ENCODE data around the gene KRT6B. TPM values are rescaled to one million over a fixed set of nuclear protein-coding genes. Genes with fewer than 3 reads are reported as not detected.

KRT6B gene
- total and polyA plus RNA-seq, 2 of the 8 experiments (the other 6 are each of a cell fraction or from before 2014, with no cell fraction given), result not detected

DNA sequence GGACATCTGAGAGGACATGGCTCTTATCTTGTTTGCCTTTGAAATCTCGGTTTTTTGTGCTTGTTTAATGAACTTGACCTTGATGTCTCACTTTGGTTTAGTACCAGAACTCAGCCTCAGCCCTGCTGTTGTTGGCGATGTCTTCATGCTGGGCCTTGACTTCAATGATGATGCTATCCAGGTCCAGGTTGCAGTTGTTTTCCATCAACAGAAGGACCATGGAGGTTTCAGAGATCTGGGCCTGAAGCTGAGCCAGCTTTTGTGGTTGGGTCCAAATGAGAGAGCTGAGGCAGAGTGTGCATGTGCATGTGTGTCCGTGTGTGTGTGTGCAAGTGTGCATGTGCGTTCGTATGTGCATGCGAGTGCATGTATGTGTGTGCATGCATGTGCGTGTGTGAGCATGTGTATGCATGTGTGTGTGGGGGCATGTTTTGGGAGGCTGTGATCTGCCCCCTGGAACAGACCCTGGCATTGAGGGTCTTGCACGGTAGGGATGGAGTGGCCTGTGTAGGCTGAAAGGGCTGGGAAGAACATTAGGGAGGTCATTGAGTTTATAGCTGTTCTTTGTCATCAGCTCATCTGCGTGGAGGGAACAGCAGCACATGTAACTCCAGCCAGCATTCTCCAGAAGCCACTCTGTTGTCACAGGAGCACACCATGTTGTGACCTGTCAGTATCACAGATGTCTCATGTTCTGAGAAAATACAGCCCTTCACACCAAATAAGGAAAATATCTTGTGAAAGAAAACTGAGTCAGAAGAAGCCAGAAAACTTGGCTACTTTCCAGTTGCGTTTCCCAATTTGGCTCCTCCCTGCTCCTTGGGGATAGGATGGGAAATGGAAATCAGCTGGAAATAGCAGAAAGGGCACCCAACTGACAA, 35.8 kb downstream of the KRT6B start (continued):
- TF ChIP-seq, protein P1, sequence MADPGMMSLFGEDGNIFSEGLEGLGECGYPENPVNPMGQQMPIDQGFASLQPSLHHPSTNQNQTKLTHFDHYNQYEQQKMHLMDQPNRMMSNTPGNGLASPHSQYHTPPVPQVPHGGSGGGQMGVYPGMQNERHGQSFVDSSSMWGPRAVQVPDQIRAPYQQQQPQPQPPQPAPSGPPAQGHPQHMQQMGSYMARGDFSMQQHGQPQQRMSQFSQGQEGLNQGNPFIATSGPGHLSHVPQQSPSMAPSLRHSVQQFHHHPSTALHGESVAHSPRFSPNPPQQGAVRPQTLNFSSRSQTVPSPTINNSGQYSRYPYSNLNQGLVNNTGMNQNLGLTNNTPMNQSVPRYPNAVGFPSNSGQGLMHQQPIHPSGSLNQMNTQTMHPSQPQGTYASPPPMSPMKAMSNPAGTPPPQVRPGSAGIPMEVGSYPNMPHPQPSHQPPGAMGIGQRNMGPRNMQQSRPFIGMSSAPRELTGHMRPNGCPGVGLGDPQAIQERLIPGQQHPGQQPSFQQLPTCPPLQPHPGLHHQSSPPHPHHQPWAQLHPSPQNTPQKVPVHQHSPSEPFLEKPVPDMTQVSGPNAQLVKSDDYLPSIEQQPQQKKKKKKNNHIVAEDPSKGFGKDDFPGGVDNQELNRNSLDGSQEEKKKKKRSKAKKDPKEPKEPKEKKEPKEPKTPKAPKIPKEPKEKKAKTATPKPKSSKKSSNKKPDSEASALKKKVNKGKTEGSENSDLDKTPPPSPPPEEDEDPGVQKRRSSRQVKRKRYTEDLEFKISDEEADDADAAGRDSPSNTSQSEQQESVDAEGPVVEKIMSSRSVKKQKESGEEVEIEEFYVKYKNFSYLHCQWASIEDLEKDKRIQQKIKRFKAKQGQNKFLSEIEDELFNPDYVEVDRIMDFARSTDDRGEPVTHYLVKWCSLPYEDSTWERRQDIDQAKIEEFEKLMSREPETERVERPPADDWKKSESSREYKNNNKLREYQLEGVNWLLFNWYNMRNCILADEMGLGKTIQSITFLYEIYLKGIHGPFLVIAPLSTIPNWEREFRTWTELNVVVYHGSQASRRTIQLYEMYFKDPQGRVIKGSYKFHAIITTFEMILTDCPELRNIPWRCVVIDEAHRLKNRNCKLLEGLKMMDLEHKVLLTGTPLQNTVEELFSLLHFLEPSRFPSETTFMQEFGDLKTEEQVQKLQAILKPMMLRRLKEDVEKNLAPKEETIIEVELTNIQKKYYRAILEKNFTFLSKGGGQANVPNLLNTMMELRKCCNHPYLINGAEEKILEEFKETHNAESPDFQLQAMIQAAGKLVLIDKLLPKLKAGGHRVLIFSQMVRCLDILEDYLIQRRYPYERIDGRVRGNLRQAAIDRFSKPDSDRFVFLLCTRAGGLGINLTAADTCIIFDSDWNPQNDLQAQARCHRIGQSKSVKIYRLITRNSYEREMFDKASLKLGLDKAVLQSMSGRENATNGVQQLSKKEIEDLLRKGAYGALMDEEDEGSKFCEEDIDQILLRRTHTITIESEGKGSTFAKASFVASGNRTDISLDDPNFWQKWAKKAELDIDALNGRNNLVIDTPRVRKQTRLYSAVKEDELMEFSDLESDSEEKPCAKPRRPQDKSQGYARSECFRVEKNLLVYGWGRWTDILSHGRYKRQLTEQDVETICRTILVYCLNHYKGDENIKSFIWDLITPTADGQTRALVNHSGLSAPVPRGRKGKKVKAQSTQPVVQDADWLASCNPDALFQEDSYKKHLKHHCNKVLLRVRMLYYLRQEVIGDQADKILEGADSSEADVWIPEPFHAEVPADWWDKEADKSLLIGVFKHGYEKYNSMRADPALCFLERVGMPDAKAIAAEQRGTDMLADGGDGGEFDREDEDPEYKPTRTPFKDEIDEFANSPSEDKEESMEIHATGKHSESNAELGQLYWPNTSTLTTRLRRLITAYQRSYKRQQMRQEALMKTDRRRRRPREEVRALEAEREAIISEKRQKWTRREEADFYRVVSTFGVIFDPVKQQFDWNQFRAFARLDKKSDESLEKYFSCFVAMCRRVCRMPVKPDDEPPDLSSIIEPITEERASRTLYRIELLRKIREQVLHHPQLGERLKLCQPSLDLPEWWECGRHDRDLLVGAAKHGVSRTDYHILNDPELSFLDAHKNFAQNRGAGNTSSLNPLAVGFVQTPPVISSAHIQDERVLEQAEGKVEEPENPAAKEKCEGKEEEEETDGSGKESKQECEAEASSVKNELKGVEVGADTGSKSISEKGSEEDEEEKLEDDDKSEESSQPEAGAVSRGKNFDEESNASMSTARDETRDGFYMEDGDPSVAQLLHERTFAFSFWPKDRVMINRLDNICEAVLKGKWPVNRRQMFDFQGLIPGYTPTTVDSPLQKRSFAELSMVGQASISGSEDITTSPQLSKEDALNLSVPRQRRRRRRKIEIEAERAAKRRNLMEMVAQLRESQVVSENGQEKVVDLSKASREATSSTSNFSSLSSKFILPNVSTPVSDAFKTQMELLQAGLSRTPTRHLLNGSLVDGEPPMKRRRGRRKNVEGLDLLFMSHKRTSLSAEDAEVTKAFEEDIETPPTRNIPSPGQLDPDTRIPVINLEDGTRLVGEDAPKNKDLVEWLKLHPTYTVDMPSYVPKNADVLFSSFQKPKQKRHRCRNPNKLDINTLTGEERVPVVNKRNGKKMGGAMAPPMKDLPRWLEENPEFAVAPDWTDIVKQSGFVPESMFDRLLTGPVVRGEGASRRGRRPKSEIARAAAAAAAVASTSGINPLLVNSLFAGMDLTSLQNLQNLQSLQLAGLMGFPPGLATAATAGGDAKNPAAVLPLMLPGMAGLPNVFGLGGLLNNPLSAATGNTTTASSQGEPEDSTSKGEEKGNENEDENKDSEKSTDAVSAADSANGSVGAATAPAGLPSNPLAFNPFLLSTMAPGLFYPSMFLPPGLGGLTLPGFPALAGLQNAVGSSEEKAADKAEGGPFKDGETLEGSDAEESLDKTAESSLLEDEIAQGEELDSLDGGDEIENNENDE (IDR thresholded peaks at IDR 0.05; ENCODE audit: insufficient replicate concordance, low read length), result no peak
- TF ChIP-seq POLR2AphosphoS5 (IDR thresholded peaks at IDR 0.05; ENCODE audit: low read depth, low read length) (no peak), TCF12 (IDR thresholded peaks at IDR 0.05; ENCODE audit: low read depth, low read length) (no peak), TAF1 (IDR thresholded peaks at IDR 0.05; ENCODE audit: low read depth, low read length) (no peak), GTF2F1 (IDR thresholded peaks at IDR 0.05; ENCODE audit: borderline replicate concordance, low read depth, low read length) (no peak), SAP30 (IDR thresholded peaks at IDR 0.05; ENCODE audit: insufficient read depth, insufficient replicate concordance, low read length) (no peak)
- TF ChIP-seq, protein P2, sequence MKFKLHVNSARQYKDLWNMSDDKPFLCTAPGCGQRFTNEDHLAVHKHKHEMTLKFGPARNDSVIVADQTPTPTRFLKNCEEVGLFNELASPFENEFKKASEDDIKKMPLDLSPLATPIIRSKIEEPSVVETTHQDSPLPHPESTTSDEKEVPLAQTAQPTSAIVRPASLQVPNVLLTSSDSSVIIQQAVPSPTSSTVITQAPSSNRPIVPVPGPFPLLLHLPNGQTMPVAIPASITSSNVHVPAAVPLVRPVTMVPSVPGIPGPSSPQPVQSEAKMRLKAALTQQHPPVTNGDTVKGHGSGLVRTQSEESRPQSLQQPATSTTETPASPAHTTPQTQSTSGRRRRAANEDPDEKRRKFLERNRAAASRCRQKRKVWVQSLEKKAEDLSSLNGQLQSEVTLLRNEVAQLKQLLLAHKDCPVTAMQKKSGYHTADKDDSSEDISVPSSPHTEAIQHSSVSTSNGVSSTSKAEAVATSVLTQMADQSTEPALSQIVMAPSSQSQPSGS (IDR thresholded peaks at IDR 0.05; ENCODE audit: low read length), result no peak
